ENCODE results near the gene P2RX2. TPM values are rescaled to one million over a fixed set of nuclear protein-coding genes. Genes with fewer than 3 reads are reported as not detected.
A peak's percentile ranks its signal among the peaks of the same experiment; 100 is the strongest.

Gene P2RX2
- total RNA-seq, 4 donors from 2014 or later, result 0.47 to 3.9 (median 3.3) TPM

DNA sequence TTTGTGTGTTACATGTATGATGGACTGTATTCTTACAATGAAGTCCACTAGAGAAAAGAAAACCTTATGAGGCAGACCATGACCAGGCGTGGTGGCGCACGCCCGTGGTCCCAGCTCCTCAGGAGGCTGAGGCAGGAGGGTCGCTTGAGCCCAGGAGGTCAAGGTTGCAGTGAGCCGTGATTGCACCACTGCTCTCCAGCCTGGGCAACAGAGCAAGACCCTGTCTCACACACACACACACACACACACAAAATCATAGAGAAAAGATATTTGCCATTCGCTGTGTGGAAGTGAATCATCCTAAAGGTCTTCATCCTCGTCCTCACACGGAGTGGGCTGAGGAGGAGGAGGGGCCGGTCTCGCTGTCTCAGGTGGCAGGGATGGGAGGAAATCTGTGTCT lies 40.5 kb upstream of the P2RX2 start:
- ATAC-seq, result no peak
- Histone ChIP-seq H3K27me3 (no peaks in the 10 kb centered on the region), H3K9me3 (no peaks in the 10 kb centered on the region), H3K4me3 (no peak overlapping the region), H3K36me3 (peaks cover 0 to 100% of the 10 kb centered on the region in 2 donors), H3K4me1 (peaks cover 0 to 35% (median 0%) of the 10 kb centered on the region in 3 donors), H3K27ac (no peak overlapping the region)
- TF ChIP-seq POLR2A (IDR thresholded peaks at IDR 0.05) (no peak), POLR2AphosphoS5 (IDR thresholded peaks at IDR 0.05) (no peak), EP300 (IDR thresholded peaks at IDR 0.05) (no peak)
- TF ChIP-seq, protein P1, sequence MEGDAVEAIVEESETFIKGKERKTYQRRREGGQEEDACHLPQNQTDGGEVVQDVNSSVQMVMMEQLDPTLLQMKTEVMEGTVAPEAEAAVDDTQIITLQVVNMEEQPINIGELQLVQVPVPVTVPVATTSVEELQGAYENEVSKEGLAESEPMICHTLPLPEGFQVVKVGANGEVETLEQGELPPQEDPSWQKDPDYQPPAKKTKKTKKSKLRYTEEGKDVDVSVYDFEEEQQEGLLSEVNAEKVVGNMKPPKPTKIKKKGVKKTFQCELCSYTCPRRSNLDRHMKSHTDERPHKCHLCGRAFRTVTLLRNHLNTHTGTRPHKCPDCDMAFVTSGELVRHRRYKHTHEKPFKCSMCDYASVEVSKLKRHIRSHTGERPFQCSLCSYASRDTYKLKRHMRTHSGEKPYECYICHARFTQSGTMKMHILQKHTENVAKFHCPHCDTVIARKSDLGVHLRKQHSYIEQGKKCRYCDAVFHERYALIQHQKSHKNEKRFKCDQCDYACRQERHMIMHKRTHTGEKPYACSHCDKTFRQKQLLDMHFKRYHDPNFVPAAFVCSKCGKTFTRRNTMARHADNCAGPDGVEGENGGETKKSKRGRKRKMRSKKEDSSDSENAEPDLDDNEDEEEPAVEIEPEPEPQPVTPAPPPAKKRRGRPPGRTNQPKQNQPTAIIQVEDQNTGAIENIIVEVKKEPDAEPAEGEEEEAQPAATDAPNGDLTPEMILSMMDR (IDR thresholded peaks at IDR 0.05), result no peak
- 70% methylated on average over 2 of the region's 11 CpGs; no CpG with 5 or more reads in 1 of the 2 donors for WGBS, 2 donors (ENCODE audit: low coverage in 1 of 2)

DNA sequence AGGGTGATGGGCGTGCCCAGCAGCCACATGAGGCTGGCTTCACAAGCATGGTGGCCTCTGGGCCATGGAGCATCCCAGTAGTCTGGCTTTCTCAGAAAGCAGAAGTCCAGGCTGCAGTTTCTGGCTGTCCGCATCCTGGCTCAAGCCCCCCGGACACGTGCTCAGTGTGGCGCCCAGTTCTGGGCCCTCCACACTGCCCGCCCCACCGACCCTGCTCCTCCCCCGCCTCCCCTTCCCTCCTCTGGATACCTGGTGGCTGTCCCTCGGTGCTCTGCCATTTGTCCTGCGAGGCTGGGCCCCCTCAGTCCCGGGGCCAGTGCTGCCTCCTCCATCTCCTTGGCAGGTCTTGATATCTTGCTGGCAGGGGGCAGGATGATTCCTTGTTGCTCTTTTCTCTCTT lies 39.8 kb upstream of the P2RX2 start:
- WGBS, 2 donors (ENCODE audit: low coverage in 1 of 2), result 69 to 79% methylated on average over 3 to 4 of the region's 11 CpGs
- Histone ChIP-seq H3K27me3 (no peaks in the 10 kb centered on the region), H3K36me3 (peaks cover 0 to 93% of the 10 kb centered on the region in 2 donors), H3K27ac (peak overlapping the region in 2 of 4 donors; percentile 45 to 77), H3K9me3 (no peaks in the 10 kb centered on the region), H3K4me1 (peaks cover 0 to 35% (median 0%) of the 10 kb centered on the region in 3 donors), H3K4me3 (no peak overlapping the region)
- ATAC-seq, result no peak
- TF ChIP-seq EP300 (IDR thresholded peaks at IDR 0.05) (no peak), POLR2AphosphoS5 (IDR thresholded peaks at IDR 0.05) (no peak), POLR2A (IDR thresholded peaks at IDR 0.05) (no peak)
- TF ChIP-seq, protein P1 (IDR thresholded peaks at IDR 0.05), result no peak

DNA sequence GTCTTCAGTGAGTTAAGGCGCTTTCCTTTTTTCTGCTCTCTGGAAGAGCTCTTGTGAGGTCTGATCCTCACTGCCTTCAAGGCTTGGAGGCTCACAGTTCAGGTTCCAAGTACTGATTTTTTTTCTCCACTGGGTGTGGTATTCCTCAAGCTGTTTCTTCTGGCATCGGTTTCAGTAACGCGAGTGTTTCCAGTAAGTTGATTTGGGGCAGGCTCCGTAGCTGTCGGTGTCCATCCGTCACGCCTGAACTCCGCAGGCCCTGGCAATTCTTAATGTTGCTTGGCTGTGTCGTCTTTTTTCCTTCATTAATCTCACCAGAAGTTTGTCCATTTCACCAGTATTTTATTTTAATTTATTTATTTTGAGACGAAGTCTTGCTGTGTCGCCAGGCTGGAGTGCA lies 38.8 kb upstream of the P2RX2 start:
- H3K4me3 ChIP-seq, result no peak overlapping the region
- TF ChIP-seq, protein P1 (IDR thresholded peaks at IDR 0.05), result peak in 1 of 4 experiments; percentile 1
- TF ChIP-seq POLR2A (IDR thresholded peaks at IDR 0.05), result no peak
- no peak for TF ChIP-seq EP300 (IDR thresholded peaks at IDR 0.05)
- TF ChIP-seq POLR2AphosphoS5 (IDR thresholded peaks at IDR 0.05), result peak; percentile 46
- 47 to 74% methylated on average over 7 to 12 of the region's 12 CpGs for WGBS, 2 donors (ENCODE audit: low coverage in 1 of 2)
- ATAC-seq, result peak; percentile 56
- H3K27ac ChIP-seq, result peak overlapping the region in 3 of 4 donors; percentile 45 to 77 (median 54)
- H3K36me3 ChIP-seq, result peaks cover 0 to 89% of the 10 kb centered on the region in 2 donors
- peaks cover 0 to 35% (median 0%) of the 10 kb centered on the region in 3 donors for H3K4me1 ChIP-seq
- H3K9me3 ChIP-seq, result no peaks in the 10 kb centered on the region
- no peaks in the 10 kb centered on the region for H3K27me3 ChIP-seq

DNA sequence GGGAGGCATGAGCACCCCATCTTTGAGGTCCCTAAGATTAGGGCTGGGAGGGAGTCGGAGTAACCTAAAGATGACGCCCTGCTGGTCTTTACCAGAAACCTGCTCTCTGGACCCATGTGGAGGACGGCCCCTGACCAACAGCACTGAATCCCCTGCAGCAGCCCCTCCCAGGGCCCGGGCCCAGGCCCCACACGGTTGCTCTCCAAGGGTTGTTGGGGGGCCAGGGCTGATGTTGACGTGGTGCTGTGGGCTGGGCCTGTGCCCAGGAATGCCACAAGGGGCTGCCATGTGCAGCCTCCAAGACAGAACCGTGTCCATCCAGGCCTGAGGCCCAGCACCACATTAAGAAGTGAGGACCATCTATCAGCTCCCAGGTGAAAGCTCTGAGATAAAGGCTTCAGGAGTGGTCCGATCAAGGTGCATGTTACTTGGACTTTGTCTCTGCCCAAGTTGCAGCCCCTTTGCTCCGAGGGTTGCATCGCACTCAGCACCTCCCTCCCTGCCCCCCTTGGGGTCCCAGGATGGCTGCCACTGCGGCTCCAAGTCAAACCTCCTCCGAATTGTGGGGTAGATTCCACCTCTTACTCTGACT lies 37.8 kb upstream of the P2RX2 start:
- no peak for ATAC-seq
- H3K27me3 ChIP-seq, result no peaks in the 10 kb centered on the region
- no peaks in the 10 kb centered on the region for H3K9me3 ChIP-seq
- H3K4me3 ChIP-seq, result no peak overlapping the region
- H3K36me3 ChIP-seq, result peaks cover 0 to 82% of the 10 kb centered on the region in 2 donors
- H3K27ac ChIP-seq, result peak overlapping the region in 3 of 4 donors; percentile 45 to 77 (median 54)
- H3K4me1 ChIP-seq, result peaks cover 0 to 35% (median 0%) of the 10 kb centered on the region in 3 donors
- TF ChIP-seq POLR2AphosphoS5 (IDR thresholded peaks at IDR 0.05) (no peak), EP300 (IDR thresholded peaks at IDR 0.05) (no peak), POLR2A (IDR thresholded peaks at IDR 0.05) (no peak)
- TF ChIP-seq, protein P1 (IDR thresholded peaks at IDR 0.05), result no peak
- WGBS, 2 donors (ENCODE audit: low coverage in 1 of 2), result no CpG with 5 or more reads among the region's 12 CpGs
